H1 (cell line): ENCODE results near the gene DEGS2. TPM values are rescaled to one million over a fixed set of nuclear protein-coding genes. Genes with fewer than 3 reads are reported as not detected.

Experiments
- ASH2L ChIP-seq: fragments of 200-600, 300-600 bp; sonication (generic); IDR thresholded peaks from one replicate; pipeline ENCODE4 v1.7.1; 2017; ENCODE audit warnings: low read length
- FOSL1 ChIP-seq: IDR thresholded peaks from 2 replicates; pipeline ENCODE4 v1.6.1; 2011; ENCODE audit warnings: mild to moderate bottlenecking, low read depth, low read length, moderate library complexity; ENCODE audit not compliant: insufficient read depth
- GTF2F1 ChIP-seq: IDR thresholded peaks from 2 replicates; pipeline ENCODE4 v1.6.1; 2012; ENCODE audit warnings: low read depth, low read length, improper control_type of control experiment, borderline replicate concordance
- NRF1 ChIP-seq: IDR thresholded peaks from 2 replicates; pipeline ENCODE4 v1.6.1; 2011; ENCODE audit warnings: mild to moderate bottlenecking, low read depth, low read length, improper control_type of control experiment
- PHF8 ChIP-seq: fragments of 200-600 bp; sonication (generic); conservative IDR thresholded peaks from 2 replicates; pipeline ENCODE4 v1.7.1; 2012; ENCODE audit warnings: low read depth, mild to moderate bottlenecking, inconsistent platforms, low read length, moderate library complexity
- RFX5 ChIP-seq: IDR thresholded peaks from 2 replicates; pipeline ENCODE4 v1.6.1; 2011; ENCODE audit warnings: low read depth, low read length, improper control_type of control experiment, borderline replicate concordance
- polyA plus RNA-seq, 7 experiments: library from polyadenylated mRNA; depleted of rRNA in 3 of 7; stranded (reverse) in 5 of 7; unstranded in 2 of 7; fragments of >200 nt in 5 of 7; fragments of 200-250 nt in 2 of 7; gene quantifications; 1 replicate in 5 of 7; 2 replicates in 1 of 7; 4 replicates in 1 of 7; pipeline versions ENCODE4 v1.2.1 to v1.2.3, GENCODE V29; 2011 to 2013; ENCODE audit warnings: missing spikeins in 2 of 7, mixed read lengths in 2 of 7
- total RNA-seq: library from RNA; stranded (reverse); fragmentation: NEBNext Ultra II Directional; extraction: Animal tissue kit (Norgen Biotek cat#: 25700); gene quantifications from 2 replicates; pipeline ENCODE4 v1.2.1, GENCODE V29; 2021

The DEGS2 gene
- total and polyA plus RNA-seq, 2 of the 8 experiments (the other 6 are each of a cell fraction or from before 2014, with no cell fraction given) = 0.61 to 0.82 TPM

- TF ChIP-seq GTF2F1 (no peak), RFX5 (no peak), NRF1 (no peak), ASH2L (no peak), FOSL1 (no peak), PHF8 (no peak)
These were observed 31.5 kb downstream of the DEGS2 start (continued) for GRCh38 chr14:100127853-100128455.
